ENCODE data around the gene PEPD. TPM values are rescaled to one million over a fixed set of nuclear protein-coding genes. Genes with fewer than 3 reads are reported as not detected.

Gene PEPD
- total and polyA plus RNA-seq, 4 donors: 37.3 to 211 (median 117) TPM

GRCh38 chr19:33569821-33570220, 48.2 kb upstream of the PEPD start:
- peaks cover 0 to 3% (median under 1%) of the 10 kb centered on the region in 4 donors for H3K27me3 ChIP-seq (ENCODE audit: control insufficient read depth in 4 of 4, insufficient read depth in 4 of 4, low read length in 3 of 4)
- H3K4me1 ChIP-seq (ENCODE audit: control insufficient read depth in 4 of 4, insufficient read depth in 4 of 4, low read length in 3 of 4): no peaks in the 10 kb centered on the region
- WGBS: 52% methylated on average over 5 of the region's 5 CpGs
- H3K9me3 ChIP-seq (ENCODE audit: control insufficient read depth in 4 of 4, low read length in 3 of 4): peaks cover 4 to 11% (median 6%) of the 10 kb centered on the region in 4 donors
- no peak for TF ChIP-seq REST (IDR thresholded peaks at IDR 0.05)
- no peak for TF ChIP-seq NR2F2 (IDR thresholded peaks at IDR 0.05)
- TF ChIP-seq FOXA1 (IDR thresholded peaks at IDR 0.05): no peak
- TF ChIP-seq RAD21 (IDR thresholded peaks at IDR 0.05): no peak
- TF ChIP-seq MAX (IDR thresholded peaks at IDR 0.05): no peak
- no peak for TF ChIP-seq HNF4G (IDR thresholded peaks at IDR 0.05)
- TF ChIP-seq YY1 (IDR thresholded peaks at IDR 0.05): no peak
- no peak for TF ChIP-seq HNF4A (conservative IDR thresholded peaks at IDR 0.05)
- TF ChIP-seq EGR1 (IDR thresholded peaks at IDR 0.05; ENCODE audit: low read depth in 2 of 2): no peak
- TF ChIP-seq GABPA (IDR thresholded peaks at IDR 0.05 in 1 of 2, conservative IDR thresholded peaks at IDR 0.05 in 1 of 2): no peak
- no peak for TF ChIP-seq JUND (IDR thresholded peaks at IDR 0.05)
- TF ChIP-seq RXRA (IDR thresholded peaks at IDR 0.05): no peak
- no peak for TF ChIP-seq TAF1 (conservative IDR thresholded peaks at IDR 0.05)
- no peak for TF ChIP-seq SP1 (IDR thresholded peaks at IDR 0.05)
- no peak for TF ChIP-seq CTCF (IDR thresholded peaks at IDR 0.05; ENCODE audit: low read depth, low read length, missing input control)
- no peak for TF ChIP-seq ZBTB33 (IDR thresholded peaks at IDR 0.05)
- TF ChIP-seq FOXA2 (IDR thresholded peaks at IDR 0.05): no peak
- H3K9ac ChIP-seq (ENCODE audit: low read depth in 1 of 2, low read length in 2 of 2): no peak overlapping the region
- H3K27ac ChIP-seq (ENCODE audit: low read depth in 1 of 2, low read length in 2 of 2): no peak overlapping the region
- no peaks in the 10 kb centered on the region for H3K36me3 ChIP-seq (ENCODE audit: control insufficient read depth in 4 of 4, insufficient read depth in 3 of 4, low read depth in 1 of 4, low read length in 3 of 4)
- DNase-seq (ENCODE audit: low spot score): no peak
- no peak overlapping the region for H3K4me3 ChIP-seq (ENCODE audit: low read depth in 1 of 3, low read length in 3 of 3)

GRCh38 chr19:33568706-33569105, 47.1 kb upstream of the PEPD start:
- WGBS: 86% methylated on average over 2 of the region's 2 CpGs

More at GRCh38 chr19:33568706-33569105, 47.1 kb upstream of the PEPD start:
- Histone ChIP-seq H3K4me3 (ENCODE audit: low read depth in 1 of 3, low read length in 3 of 3) (no peak overlapping the region), H3K36me3 (ENCODE audit: control insufficient read depth in 4 of 4, insufficient read depth in 3 of 4, low read depth in 1 of 4, low read length in 3 of 4) (no peaks in the 10 kb centered on the region), H3K9ac (ENCODE audit: low read depth in 1 of 2, low read length in 2 of 2) (no peak overlapping the region), H3K27me3 (ENCODE audit: control insufficient read depth in 4 of 4, insufficient read depth in 4 of 4, low read length in 3 of 4) (peaks cover 0 to 3% (median under 1%) of the 10 kb centered on the region in 4 donors), H3K27ac (ENCODE audit: low read depth in 1 of 2, low read length in 2 of 2) (no peak overlapping the region), H3K4me1 (ENCODE audit: control insufficient read depth in 4 of 4, insufficient read depth in 4 of 4, low read length in 3 of 4) (no peaks in the 10 kb centered on the region), H3K9me3 (ENCODE audit: control insufficient read depth in 4 of 4, low read length in 3 of 4) (peaks cover 0 to 5% (median 0%) of the 10 kb centered on the region in 4 donors)
- no peak for TF ChIP-seq HNF4A (conservative IDR thresholded peaks at IDR 0.05)
- no peak for TF ChIP-seq EGR1 (IDR thresholded peaks at IDR 0.05; ENCODE audit: low read depth in 2 of 2)
- no peak for TF ChIP-seq TAF1 (conservative IDR thresholded peaks at IDR 0.05)
- TF ChIP-seq CTCF (IDR thresholded peaks at IDR 0.05; ENCODE audit: low read depth, low read length, missing input control): no peak
- no peak for DNase-seq (ENCODE audit: low spot score)

Measured in liver (tissue), 9 donors.